Measurements from ENCODE around the gene ZNF646. TPM values are rescaled to one million over a fixed set of nuclear protein-coding genes. Genes with fewer than 3 reads are reported as not detected.

Gene ZNF646
- total and polyA plus RNA-seq, 2 donors (not counting 3 experiments of a cell fraction or from before 2014, with no cell fraction given), result 4.1 to 15.9 TPM

GRCh38 chr16:31061126-31061812, 13.0 kb upstream of the ZNF646 start:
- Histone ChIP-seq H3K9me3 (replicated peaks; ENCODE audit: control insufficient read depth, insufficient read depth, low read length) (no peaks in the 10 kb centered on the region), H3K36me3 (ENCODE audit: control insufficient read depth in 2 of 2, extremely low read depth in 1 of 2, insufficient read depth in 2 of 2, low read length in 2 of 2) (peaks cover 0 to 19% of the 10 kb centered on the region in 2 experiments), H3K4me1 (ENCODE audit: control insufficient read depth, extremely low read depth, insufficient read depth, low read length) (peaks cover 10% of the 10 kb centered on the region), H3K79me2 (ENCODE audit: control insufficient read depth, insufficient read depth, low read length) (peaks cover 1% of the 10 kb centered on the region), H3K9me1 (replicated peaks; ENCODE audit: control insufficient read depth, extremely low read depth, insufficient read depth, low read length) (no peaks in the 10 kb centered on the region), H3K9ac (replicated peaks; ENCODE audit: extremely low read depth, insufficient read depth, low read length) (no peak overlapping the region), H4K20me1 (replicated peaks; ENCODE audit: control insufficient read depth, extremely low read depth, insufficient read depth, low read length) (no peaks in the 10 kb centered on the region), H2AFZ (ENCODE audit: low read depth, low read length) (no peak overlapping the region), H3K27ac (ENCODE audit: insufficient read depth, low read depth, low read length) (no peak overlapping the region), H3K27me3 (ENCODE audit: control insufficient read depth in 2 of 2, insufficient read depth in 2 of 2, low read length in 2 of 2) (no peaks in the 10 kb centered on the region), H3K4me3 (replicated peaks in 1 of 3; ENCODE audit: insufficient read depth in 1 of 3, low read depth in 1 of 3, low read length in 3 of 3) (no peak overlapping the region), H3K4me2 (ENCODE audit: insufficient read depth, low read length) (no peak overlapping the region)
- BruUV-seq (replicated peaks), result no TSS peak
- ChIA-PET POLR2A (no interaction called here), CTCF (interaction anchor here (0.6 to 1.8 kb wide), 2 partner anchors 33 to 113 kb away, joined by 3 to 5 read pairs; partner anchors contain the start of gene VKORC1)
- dilution Hi-C loops (cut with MboI; ENCODE audit: extremely low pct_ligation_motif_present, low sequenced_read_pairs) (no loop called here), intact Hi-C loops (cut with micrococcal nuclease) (no loop called here)
- DNase-seq (ENCODE audit: low read depth, low spot score), result no peak
- TF ChIP-seq FOS (IDR thresholded peaks at IDR 0.05; ENCODE audit: borderline replicate concordance, insufficient read depth, low read length), result no peak
- TF ChIP-seq, protein P1, sequence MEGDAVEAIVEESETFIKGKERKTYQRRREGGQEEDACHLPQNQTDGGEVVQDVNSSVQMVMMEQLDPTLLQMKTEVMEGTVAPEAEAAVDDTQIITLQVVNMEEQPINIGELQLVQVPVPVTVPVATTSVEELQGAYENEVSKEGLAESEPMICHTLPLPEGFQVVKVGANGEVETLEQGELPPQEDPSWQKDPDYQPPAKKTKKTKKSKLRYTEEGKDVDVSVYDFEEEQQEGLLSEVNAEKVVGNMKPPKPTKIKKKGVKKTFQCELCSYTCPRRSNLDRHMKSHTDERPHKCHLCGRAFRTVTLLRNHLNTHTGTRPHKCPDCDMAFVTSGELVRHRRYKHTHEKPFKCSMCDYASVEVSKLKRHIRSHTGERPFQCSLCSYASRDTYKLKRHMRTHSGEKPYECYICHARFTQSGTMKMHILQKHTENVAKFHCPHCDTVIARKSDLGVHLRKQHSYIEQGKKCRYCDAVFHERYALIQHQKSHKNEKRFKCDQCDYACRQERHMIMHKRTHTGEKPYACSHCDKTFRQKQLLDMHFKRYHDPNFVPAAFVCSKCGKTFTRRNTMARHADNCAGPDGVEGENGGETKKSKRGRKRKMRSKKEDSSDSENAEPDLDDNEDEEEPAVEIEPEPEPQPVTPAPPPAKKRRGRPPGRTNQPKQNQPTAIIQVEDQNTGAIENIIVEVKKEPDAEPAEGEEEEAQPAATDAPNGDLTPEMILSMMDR (IDR thresholded peaks at IDR 0.05; ENCODE audit: extremely low read depth in 1 of 2, insufficient read depth in 1 of 2, low read depth in 1 of 2, low read length in 2 of 2), result no peak
- TF ChIP-seq MYC (IDR thresholded peaks at IDR 0.05; ENCODE audit: low read depth, low read length), result no peak
- no peak for TF ChIP-seq JUN (IDR thresholded peaks at IDR 0.05; ENCODE audit: borderline replicate concordance, insufficient read depth, insufficient read length, low read depth)
- no peak for TF ChIP-seq POLR2AphosphoS5 (IDR thresholded peaks at IDR 0.05; ENCODE audit: insufficient read depth, low read depth, low read length)
- no peak for TF ChIP-seq GATA2 (IDR thresholded peaks at IDR 0.05; ENCODE audit: insufficient read depth, insufficient read length, low read depth, low read length)
- TF ChIP-seq EZH2 (IDR thresholded peaks at IDR 0.05; ENCODE audit: borderline replicate concordance, low read depth, low read length, severe bottlenecking), result no peak
- TF ChIP-seq, protein P2, sequence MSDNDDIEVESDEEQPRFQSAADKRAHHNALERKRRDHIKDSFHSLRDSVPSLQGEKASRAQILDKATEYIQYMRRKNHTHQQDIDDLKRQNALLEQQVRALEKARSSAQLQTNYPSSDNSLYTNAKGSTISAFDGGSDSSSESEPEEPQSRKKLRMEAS (IDR thresholded peaks at IDR 0.05; ENCODE audit: insufficient read depth, insufficient read length), result no peak
- no peak for TF ChIP-seq POLR2A (IDR thresholded peaks at IDR 0.05; ENCODE audit: low read depth, low read length)
- no peak for FAIRE-seq

All from endothelial cell of umbilical vein (primary cell).